Kidney (tissue), 14 donors: ENCODE measurements around the gene GPR55. TPM values are rescaled to one million over a fixed set of nuclear protein-coding genes. Genes with fewer than 3 reads are reported as not detected.

Source experiments
- DNase-seq, 5 donors: peaks; one replicate each; pipeline ENCODE4 v3.0.0-alpha.2; 2013 to 2020
- FAIRE-seq: peaks from 2 replicates; lab custom pipeline; 2012; peaks lifted over from hg19 to GRCh38; lab: Jason Lieb, UNC
- H3K27ac ChIP-seq, 2 donors: one replicate each; pipeline ENCODE4 v1.7.0; 2013; ENCODE audit warnings: low read depth in 2 of 2, low read length in 2 of 2, inconsistent platforms in 1 of 2
- H3K27me3 ChIP-seq: one replicate; pipeline ENCODE4 v1.7.1; 2013; ENCODE audit warnings: low read length, inconsistent platforms; ENCODE audit not compliant: control insufficient read depth, insufficient read depth
- H3K36me3 ChIP-seq, 3 donors: one replicate each; pipeline versions ENCODE4 v1.7.0 to v1.7.1; 2013; ENCODE audit warnings: low read length in 3 of 3, control low read depth in 1 of 3, inconsistent platforms in 1 of 3; ENCODE audit not compliant: insufficient read depth in 3 of 3, control insufficient read depth in 2 of 3
- H3K4me1 ChIP-seq, 3 donors: one replicate each; pipeline versions ENCODE4 v1.7.0 to v1.7.1; 2013; ENCODE audit warnings: low read length in 3 of 3, inconsistent platforms in 1 of 3, low read depth in 1 of 3; ENCODE audit not compliant: control insufficient read depth in 2 of 3, insufficient read depth in 2 of 3
- H3K4me3 ChIP-seq, 3 donors: one replicate each; pipeline versions ENCODE4 v1.7.0 to v1.8.1; 2013; ENCODE audit warnings: low read length in 3 of 3, control low read depth in 1 of 3, inconsistent platforms in 1 of 3
- H3K9ac ChIP-seq, 3 donors: one replicate each; pipeline versions ENCODE4 v1.7.0 to v1.7.1; 2013; ENCODE audit warnings: low read length in 3 of 3, control low read depth in 1 of 3, inconsistent platforms in 1 of 3
- H3K9me3 ChIP-seq, 3 donors: one replicate each; pipeline versions ENCODE4 v1.7.0 to v1.7.1; 2013; ENCODE audit warnings: low read length in 3 of 3, control low read depth in 1 of 3, inconsistent platforms in 1 of 3; ENCODE audit not compliant: control insufficient read depth in 2 of 3, insufficient read depth in 1 of 3
- CTCF ChIP-seq: IDR thresholded peaks from 3 replicates; pipeline ENCODE4 v1.5.1; 2012; ENCODE audit warnings: mild to moderate bottlenecking, moderate library complexity, borderline replicate concordance; ENCODE audit not compliant: insufficient read depth; ENCODE audit errors: extremely low read depth
- intact Hi-C: fragments of 100-400 bp; cut with DNase I; formaldehyde crosslinking; loops from one replicate; pipeline ENCODE4 v1.11.1; 2022
- polyA plus RNA-seq: library from polyadenylated mRNA; stranded (reverse); fragments of 350-450 nt; fragmentation: Illumina TruSeq; extraction: RNeasy Lipid Tissue Mini Kit (QIAGEN cat#74804); gene quantifications from one replicate; pipeline ENCODE4 v1.2.3, GENCODE V29; 2014; ENCODE audit warnings: low read depth, low replicate concordance; ENCODE audit not compliant: insufficient read depth
- total RNA-seq: library from RNA; stranded (reverse); fragmentation: NEBNext Ultra II Directional; extraction: Animal tissue kit (Norgen Biotek cat#: 25700); gene quantifications from one replicate; pipeline ENCODE4 v1.2.1, GENCODE V29; 2021
- donor health status: control.
- donor health status: control.
- donor health status: control.
- donor health status: control.
- donor health status: control.
- donor health status: DM: yes; HTN: yes; CAD: no.
- donor health status: Normal renal cell carcinoma (clear cell type).

GPR55 gene
- total and polyA plus RNA-seq, 2 donors from 2014 or later: 0.69 TPM; not detected in 1

- Histone ChIP-seq H3K27me3 (no peaks in the 10 kb centered on the region), H3K36me3 (no peaks in the 10 kb centered on the region), H3K4me3 (no peak overlapping the region), H3K27ac (no peak overlapping the region), H3K4me1 (peaks cover 0 to 7% (median 0%) of the 10 kb centered on the region in 3 donors), H3K9ac (no peak overlapping the region), H3K9me3 (no peaks in the 10 kb centered on the region)
- intact Hi-C loops: no loop called here
- DNase-seq (peak in 2 of 5 donors; percentile 28 to 43), FAIRE-seq (no peak)
- TF ChIP-seq CTCF: no peak
Measured at GRCh38 chr2:230891509-230891908, 33.5 kb downstream of the GPR55 start.

- no peak overlapping the region for H3K4me3 ChIP-seq
- TF ChIP-seq CTCF: no peak
- H3K9me3 ChIP-seq: no peaks in the 10 kb centered on the region
- intact Hi-C loops: no loop called here
- H3K27me3 ChIP-seq: no peaks in the 10 kb centered on the region
- H3K36me3 ChIP-seq: no peaks in the 10 kb centered on the region
- FAIRE-seq: no peak
- DNase-seq: peak in 2 of 5 donors; percentile 30 to 55
- H3K9ac ChIP-seq: no peak overlapping the region
- H3K27ac ChIP-seq: no peak overlapping the region
- H3K4me1 ChIP-seq: peaks cover 0 to 7% (median 0%) of the 10 kb centered on the region in 3 donors
Measured at GRCh38 chr2:230891064-230891463, 34.0 kb downstream of the GPR55 start.

GRCh38 chr2:230890646-230891045, 34.4 kb downstream of the GPR55 start:
- DNase-seq: peak in 2 of 5 donors; percentile 31 to 51
- TF ChIP-seq CTCF: no peak
- Histone ChIP-seq H3K36me3 (no peaks in the 10 kb centered on the region), H3K4me3 (no peak overlapping the region), H3K4me1 (peaks cover 0 to 4% (median 1%) of the 10 kb centered on the region in 3 donors), H3K27ac (no peak overlapping the region), H3K9me3 (no peaks in the 10 kb centered on the region), H3K27me3 (no peaks in the 10 kb centered on the region), H3K9ac (no peak overlapping the region)
- intact Hi-C loops: no loop called here
- FAIRE-seq: no peak
